Measurements from ENCODE around the gene SLC2A8.
A peak's percentile ranks its signal among the peaks of the same experiment; 100 is the strongest.

Gene SLC2A8

DNA sequence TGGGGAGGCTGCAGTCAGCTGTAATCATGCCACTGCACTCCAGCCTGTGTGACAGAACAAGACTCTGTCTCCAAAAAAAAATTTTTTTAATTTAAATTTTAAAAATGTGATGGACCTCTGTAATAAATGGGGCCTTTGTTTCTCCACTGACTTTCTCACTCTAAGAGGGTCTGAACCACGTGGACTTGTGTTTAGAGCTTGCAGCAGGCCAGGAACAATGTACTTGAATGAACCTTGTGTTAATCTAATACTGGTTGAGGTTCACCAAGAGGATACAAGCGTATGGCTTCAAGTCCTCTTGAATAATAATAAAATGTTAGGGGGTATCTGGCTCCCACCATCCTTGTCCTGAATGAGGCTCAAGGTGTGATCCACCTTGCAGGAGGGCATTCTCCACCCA lies 14.4 kb upstream of the SLC2A8 start:
- no peak for DNase-seq

DNA sequence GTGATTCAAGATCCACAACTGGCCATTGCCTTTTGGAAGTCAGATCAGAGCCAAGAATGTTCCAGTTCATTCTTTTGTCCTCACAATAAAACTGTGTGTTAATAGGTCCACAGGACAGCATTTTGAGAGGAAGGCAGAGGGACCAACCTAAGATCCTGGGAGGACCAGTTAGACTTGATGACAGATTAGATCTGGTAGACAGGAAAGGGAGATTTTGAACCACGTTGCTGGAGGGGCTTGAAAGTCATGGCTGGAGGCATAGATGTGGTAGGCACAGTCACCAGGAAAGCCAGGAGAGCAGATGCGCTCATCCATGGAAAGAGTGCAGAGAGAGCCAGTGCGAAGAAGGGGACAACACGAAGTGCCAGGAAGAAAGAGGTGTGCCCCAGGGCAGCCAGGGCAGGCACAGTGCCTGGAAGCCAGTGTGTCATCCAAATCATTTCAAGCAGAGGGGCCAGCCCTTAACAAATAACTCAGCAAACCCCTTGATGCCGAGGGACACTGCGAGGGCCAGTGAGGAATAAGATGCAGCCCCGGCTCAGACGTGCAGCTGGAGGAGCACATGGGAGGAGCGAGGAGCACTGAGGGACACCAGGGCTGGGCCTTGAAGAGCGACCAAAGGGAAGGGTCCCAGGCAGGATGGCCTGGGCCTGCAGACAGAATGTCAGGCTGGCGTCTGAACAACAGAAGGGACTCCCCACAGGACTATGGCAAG lies 12.8 kb upstream of the SLC2A8 start:
- no peak for DNase-seq

DNA sequence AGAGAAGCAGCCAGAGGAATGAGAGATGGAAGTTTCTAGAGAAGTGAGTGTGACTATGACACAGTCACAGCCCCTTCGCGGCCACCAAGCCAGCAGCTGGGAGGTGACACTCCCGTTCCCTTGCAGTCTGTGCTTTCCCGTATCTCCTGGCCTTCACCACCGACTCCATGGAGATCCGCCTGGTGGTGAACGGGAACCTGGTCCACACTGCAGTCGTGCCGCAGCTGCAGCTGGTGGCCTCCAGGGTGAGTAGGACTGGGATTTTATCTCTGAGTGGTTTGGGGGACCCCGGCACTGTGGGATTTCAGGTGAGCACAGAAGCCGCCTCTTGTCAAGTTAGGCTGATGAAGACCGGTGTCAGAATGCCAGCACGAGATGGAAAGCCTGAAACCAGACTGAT lies 12.1 kb upstream of the SLC2A8 start:
- no peak for DNase-seq

DNA sequence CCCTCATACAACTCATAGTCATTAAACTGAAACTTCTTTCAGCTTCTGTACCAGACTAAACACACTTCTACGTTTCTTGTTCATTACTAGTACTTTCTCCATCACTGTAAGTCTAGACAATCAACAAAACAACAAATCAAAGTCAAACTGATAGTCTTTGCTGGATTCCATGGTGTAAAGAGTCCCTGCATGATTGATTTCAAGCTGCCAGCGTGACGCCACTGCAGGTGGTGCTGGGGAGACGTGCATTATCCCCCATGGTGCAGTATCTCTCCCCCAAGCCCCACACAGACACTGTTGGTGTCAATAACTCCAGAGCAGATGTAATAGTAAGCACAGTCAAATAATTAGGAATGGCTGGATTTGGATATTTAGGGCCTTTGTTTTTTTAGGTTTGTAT lies 10.7 kb upstream of the SLC2A8 start:
- DNase-seq: no peak

DNA sequence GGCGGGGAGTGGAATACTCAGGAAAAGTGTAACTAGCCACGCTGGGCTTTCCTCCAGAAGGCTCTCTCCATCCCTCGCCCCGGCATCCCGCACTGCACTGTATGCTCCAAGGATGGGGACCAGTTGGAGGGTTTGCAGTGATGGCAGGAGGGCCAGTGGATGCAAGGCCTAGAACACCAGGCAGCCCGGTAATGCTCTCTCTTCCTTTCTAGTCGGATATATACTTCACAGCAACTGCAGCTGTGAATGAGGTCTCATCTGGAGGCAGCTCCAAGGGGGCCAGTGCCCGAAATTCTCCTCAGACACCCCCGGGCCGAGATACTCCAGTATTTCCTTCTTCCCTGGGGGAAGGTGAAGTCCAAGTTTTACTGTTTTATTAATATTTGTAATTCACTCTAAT lies 10.0 kb upstream of the SLC2A8 start:
- no peak for DNase-seq

DNA sequence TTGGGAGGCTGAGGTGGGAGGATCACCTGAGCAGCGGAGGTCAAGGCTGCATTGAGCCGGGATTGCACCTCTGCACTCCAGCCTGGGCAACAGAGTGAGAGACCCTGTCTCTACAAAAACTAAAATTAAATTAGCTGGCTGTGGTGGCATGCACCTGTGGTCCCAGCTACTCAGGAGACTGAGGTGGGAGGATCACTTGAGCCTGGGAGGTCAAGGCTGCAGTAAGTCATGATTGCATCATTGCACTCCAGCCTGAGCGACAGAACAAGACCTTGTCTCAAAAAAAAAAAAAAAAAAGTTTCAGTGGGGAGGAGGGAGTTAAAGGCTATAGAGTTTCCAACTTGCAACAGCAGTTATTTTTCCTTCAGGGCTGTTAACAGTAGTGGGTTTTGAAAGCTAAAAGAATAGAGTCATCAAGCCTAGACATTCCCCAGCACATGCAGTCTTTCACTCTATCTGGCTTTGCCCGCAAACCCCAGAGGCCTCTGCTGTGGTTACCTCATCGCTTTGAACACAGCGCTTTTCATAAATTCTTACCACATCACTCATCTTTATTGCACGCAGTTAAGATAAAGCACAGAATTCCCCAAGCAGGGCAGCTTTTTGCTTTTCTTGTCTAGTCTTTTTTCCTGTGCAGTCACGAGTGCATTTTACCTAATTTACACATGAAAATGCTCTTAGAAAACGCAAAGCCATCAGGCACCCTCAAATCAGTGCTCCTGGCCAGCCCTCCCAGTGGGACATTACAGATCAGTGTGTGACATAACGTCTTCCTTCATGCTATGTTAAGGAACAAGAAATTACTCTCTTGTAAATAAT lies 8.7 kb upstream of the SLC2A8 start:
- peak; percentile 90 for DNase-seq

DNA sequence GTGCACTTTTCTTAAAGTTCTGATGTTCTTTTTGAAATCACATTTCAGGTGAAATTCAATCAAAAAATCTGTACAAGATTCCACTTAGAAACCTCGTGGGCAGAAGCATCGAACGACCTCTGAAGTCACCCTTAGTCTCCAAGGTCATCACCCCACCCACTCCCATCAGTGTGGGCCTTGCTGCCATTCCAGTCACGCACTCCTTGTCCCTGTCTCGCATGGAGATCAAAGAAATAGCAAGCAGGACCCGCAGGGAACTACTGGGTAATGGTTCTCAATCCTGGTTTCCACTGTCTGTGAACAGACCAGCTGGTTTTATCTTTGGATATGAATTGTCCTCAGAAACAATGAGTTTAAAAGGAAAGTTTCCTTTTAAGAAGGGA lies 8.1 kb upstream of the SLC2A8 start:
- no peak for DNase-seq

DNA sequence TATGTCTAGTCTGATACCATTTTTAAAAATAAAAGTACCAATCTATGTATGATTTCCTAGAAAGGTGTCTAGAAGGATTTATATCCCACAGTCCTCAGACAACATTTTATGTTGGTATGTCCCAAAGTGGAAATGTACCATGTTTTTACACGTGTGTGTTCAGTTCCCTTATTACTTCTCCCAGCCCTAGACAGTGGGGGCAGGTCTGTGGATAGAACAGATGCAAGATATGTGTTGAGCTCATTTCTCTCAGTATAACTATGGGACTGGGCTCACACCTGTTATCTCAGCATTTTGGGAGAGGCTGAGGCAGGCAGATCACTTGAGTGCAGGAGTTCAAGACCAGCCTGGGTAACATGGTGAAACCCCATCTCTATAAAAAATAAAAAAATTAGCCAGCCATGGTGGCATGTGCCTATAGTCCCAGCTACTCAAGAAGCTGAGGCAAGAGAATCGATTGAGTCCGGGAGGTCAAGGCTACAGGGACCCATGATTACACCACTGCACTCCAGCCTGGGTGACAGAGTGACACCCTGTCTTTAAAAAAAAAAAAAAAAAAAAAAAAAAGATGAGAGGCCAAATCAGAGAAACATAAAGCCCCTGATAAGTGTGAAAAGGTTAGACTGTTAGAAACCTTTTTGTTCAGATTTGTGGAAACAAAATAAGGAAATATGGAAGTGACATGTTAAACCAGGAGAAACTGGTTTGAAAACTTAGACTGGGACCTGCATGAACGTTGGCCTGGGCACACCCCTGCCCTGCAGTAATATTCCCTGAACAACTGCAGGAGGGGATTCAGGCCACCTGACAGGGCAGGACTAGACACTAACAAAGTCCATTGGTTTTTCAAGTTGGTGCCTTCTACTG lies 7.4 kb upstream of the SLC2A8 start:
- DNase-seq: no peak

DNA sequence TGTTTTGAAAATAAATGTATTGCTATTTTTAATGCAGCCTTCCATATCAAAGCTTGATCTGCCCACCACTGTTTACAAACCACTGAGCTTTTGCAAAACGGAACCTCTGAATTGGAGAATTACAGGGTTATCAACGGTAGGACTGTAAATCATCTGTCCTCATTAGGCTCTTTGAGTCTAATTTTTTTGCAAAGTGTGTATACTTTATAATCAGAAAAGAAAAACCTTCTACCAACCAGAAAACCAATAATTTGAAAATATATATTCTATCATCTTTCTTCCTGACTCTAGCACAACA lies 6.8 kb upstream of the SLC2A8 start:
- no peak for DNase-seq

DNA sequence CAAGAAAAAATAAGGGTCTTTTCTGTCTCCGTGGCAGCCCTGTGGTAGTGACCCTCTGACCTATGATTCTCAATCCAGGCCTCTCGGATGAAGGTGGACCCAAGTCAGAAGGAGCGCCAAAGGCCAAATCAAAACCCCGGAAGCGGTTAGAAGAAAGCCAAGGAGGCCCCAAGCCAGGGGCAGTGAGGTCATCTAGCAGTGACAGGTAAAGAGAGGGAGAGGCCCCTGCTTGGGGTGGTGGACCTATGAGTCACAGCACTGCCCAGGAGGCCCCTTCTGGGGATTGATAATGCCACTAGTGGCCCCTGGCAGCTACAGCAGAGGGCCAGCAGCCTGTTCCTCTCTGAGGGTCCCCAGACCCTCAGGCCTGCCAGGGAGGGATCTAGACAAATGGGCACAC lies 6.4 kb upstream of the SLC2A8 start:
- no peak for DNase-seq

DNA sequence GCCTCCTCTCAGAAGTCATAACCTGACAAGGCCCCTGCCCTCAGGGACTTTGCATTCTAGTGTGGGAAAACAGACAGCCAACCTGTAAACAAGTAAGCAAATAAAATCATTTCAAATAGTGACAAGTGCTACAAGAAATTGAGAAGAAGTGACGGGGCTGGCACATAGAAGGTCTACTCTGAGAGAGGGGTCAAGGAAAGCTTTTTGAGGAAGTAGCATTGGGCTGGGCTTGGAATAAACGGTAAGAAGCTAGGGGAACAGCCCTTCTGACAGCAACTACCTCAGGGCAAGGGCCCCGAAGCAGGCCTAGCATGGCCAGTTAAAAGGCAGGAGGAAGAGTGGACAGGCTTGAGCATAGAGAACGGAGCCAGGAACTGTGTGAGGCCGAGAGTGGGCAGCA lies 4.8 kb upstream of the SLC2A8 start:
- DNase-seq: no peak

DNA sequence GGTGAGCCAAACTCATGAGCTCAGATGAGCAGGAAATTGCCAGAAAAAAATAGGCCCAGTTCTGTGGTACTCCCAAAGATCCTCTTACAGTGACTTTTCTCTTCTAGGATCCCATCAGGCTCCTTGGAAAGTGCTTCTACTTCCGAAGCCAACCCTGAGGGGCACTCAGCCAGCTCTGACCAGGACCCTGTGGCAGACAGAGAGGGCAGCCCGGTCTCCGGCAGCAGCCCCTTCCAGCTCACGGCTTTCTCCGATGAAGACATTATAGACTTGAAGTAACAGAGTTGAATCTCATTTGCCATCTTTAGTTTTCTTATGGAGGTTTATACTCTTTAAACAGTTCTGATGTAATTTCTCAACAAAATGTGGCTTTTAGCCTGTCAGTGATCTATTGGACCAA lies 4.0 kb upstream of the SLC2A8 start:
- DNase-seq: no peak

DNA sequence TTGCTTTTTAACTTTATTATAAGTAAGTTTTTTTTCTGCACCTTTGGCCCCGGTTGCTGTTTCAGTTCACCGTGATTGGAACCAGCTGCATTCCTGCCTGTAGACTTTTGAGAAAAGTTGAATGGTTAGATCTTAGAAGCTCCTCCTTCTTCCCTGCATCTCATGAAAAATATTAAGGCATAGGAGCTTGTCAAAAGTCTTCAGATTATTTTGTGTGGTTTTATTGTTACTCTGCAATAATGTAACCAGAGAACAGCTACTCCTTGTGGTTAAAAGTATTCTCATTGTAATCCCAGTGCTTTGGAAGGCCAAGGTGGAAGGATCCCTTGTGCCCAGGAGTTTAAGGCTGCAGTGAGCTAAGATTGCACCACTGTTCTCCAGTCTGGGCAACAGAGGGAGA lies 3.3 kb upstream of the SLC2A8 start:
- no peak for DNase-seq

DNA sequence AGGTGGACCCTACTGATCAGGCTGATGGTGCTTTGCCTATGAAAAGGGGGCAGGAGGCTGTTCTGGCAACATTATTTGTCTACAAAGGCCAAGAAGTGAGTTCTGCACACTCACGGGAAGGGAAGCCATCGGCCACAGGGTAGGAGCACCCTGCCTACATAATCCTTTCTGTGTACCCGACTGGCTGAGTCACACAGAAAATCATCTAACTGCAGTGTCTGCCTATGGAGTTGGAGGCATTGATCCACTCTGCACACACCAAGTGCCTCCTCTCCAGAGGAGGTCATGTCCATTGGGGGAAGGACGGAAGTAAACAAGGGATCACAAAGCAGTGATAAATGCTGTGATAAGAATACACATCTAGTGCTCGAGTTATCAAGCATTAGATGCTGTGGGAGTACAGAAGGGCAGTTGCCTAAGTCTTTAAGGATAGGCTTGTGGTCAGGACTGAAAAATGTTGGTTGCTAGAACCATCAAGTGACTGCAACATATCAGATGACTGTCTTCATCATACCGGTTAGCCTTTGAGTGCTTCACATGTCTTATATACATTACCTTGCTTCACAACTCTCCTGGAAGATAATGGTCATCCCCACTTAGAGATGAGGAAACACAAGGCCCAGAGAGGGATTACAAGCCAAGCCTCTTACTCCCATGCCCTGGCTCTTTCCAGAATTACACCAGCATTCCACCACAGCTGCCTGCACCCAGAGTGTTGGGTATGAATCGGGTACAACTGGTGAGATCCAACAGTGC lies 1.3 kb upstream of the SLC2A8 start:
- no peak for DNase-seq

DNA sequence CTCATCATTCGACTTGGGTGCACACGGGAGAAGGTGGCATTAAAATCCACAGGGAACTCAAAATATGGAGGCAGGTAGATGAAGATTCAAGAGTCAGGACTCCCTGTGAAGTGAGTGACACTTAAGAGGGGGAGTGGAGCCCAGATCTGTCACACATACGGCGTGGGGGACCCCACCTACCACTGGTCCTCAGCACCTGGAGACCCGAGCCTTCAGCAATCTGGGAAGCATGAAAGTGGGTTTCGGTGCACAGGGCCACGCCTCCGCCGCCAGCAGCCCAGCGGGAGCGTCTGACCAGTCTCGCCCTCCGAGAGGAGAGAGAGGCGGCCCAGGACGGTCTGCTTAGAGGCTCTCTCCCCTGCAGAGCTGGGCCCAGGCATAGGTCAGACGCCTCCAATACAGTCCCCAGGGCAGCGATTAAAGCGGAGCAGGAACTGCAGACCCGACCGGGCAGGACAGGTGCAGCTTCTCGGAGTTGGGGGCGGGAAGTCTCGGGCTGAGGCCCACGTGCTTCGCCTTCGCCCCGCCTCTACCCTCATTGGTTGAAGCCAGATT lies 639 bp upstream of the SLC2A8 start:
- DNase-seq: no peak

DNA sequence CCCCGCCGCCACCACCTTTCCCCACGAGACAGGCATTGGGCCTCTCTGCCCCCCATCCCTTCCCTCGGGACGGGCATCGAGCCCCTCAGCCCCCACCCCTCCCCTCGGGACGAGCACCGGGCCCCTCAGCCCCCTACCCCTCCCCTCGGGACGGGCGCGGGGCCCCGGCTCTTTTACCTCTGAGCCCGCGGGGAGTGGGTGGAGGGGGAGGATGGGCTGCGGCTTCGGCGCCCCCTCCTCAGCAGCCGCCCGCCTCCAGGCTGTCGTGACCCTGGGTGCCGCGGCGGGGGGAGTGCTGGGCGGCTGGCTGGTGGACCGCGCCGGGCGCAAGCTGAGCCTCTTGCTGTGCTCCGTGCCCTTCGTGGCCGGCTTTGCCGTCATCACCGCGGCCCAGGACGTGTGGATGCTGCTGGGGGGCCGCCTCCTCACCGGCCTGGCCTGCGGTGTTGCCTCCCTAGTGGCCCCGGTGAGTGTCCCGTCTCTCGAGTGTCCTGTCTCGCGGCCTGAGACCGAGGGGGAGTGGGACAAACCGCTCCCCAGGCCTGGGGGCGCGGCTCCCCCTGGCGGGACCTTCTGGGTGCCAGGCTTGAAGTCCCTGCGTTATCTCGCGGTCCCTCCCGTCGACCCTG lies 791 bp downstream of the SLC2A8 start:
- peak; percentile 22 for DNase-seq

DNA sequence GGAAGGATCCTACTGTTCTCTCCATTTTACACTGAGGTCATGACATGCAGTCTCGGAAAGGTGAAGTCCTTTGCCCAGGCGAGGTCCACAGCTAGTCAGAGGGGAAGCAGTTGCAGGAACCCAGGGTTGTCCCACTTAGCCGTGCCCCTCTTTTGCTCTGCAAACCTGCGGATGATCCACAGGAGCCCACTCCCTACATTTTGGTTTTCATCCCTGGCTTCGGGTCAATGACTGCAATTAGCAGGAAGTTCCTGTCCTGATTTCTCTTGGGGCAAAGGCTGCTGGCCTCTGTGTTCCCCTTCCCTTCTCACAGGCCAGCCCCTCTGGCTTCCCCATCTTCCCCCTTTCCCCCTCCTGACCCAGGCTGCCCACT lies 1.3 kb downstream of the SLC2A8 start:
- no peak for DNase-seq

DNA sequence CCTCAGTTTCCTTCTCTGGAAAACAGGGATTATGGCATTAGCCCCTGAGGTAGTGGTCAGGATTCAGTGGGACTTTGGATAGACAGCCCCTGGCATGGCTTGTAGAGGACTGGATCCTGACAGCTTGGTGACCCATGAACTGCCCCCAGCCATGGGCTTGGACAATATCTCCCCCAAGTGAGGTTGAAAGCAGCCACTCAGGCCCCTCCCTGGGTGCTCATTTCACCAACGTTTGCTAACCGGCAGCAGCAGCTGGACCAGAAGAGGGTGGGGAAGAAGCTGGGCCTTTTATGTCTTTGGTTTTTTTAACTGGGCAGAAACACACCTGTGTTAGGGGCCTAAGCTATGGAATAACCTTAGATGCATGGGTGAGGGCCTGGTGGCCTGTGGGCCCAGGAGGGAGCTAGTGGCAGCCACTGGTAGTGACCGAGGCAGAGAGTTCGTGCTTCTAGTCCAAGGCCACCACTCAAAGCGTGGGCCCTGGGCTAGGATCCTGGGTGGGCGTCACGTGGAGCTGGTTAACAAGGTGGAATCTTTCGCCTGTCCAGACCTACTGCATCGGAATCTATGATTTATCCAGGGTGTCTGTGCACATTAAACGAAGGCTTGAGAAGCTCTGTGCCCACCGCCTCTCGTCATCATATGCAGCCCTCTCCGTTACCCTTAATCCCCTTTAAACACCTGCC lies 1.9 kb downstream of the SLC2A8 start:
- DNase-seq: no peak

DNA sequence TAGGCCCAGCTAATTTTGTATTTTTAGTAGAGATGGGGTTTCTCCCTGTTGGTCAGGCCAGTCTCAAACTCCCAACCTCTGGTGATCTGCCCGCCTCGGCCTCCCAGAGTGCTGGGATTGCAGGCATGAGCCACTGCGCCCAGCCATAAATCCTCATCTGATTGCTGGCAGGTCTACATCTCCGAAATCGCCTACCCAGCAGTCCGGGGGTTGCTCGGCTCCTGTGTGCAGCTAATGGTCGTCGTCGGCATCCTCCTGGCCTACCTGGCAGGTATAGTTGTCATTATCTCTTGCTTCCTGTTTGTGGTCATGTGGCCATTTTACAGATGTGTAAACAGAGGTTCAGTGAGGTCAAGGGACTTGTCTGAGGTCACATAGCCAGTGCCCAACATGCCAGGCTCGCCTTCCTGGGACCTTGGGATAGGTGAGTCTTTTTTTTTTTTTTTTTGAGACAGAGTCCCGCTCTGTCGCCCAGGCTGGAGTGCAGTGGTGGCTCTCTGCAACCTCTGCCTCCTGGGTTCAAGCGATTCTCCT lies 2.8 kb downstream of the SLC2A8 start:
- no peak for DNase-seq

DNA sequence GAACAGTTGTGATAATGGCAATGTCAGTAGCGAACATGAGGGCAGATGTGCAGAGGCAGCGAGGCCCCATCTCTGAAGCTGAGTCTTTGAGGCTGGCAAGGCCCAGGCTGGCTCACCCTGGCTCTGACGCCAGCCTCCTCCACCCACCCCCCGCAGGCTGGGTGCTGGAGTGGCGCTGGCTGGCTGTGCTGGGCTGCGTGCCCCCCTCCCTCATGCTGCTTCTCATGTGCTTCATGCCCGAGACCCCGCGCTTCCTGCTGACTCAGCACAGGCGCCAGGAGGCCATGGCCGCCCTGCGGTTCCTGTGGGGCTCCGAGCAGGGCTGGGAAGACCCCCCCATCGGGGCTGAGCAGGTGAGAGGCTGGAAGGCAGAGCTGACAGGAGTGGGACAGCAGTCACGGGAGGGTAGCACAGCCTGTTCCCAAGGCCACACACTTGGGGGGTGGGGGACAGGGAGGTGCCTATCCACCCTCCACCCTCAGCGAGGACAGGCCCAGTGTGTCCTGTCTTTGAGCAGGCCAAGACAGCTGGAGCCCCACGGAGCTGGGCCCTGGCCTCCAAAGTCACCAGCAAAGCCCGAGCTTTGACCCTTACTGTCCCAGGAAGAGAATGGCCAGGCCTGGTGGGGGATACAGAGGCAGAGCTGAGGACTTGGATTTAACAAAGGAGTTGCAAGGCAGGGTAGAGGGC lies 5.6 kb downstream of the SLC2A8 start:
- DNase-seq: no peak

All from CD4-positive, alpha-beta T cell treated with Interleukin-17A for 1 hour (primary cell).